ENCODE results near the gene SEL1L3.
"Not testable (repeated sequence)": the region's sequence is repeated elsewhere in the genome, so short reads cannot be mapped to it uniquely, and the experiment has no call there.

Gene SEL1L3

DNA sequence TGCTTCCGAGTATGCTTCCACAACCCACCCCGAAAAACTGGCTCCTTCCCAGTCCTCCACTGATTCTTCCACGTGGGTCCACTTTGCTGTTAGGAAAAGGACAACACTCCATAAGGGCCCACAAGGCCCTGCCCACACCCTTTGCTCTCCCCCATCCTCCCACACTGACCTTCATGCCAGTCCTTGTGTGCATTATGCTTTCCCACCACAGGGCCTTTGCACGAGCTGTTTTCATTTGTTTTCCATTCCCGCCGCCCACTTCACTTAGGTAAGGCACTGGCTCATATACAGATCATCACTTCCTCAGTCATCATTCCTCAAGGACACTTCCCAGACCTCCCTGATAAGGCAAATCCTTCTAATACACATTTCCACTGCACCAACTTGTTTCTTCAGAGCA is 16.8 kb upstream of the SEL1L3 start:
- DNase-seq: no peak

DNA sequence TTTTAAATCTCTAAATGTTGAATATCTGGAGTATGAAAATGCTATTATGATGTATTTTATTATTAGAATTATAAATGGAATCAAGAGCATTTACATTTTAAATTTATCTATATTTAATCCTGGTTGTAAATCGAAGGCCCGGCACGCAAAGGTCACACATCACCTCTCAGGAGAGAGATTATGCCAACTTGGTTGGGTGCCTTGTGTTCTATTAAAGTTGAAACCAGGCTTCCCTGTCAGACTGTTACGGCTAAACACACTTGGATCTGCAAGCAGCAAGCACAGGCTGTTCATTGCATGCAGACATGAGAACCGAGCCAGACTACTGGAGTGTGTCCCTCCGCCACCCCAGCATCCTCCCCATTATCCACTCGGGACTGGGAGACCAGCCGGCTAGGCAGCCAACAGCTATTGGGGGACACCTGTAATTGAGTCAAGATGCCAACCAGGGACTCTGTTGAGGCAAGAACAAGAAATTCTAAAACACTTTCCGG is 16.4 kb upstream of the SEL1L3 start:
- DNase-seq: no peak

DNA sequence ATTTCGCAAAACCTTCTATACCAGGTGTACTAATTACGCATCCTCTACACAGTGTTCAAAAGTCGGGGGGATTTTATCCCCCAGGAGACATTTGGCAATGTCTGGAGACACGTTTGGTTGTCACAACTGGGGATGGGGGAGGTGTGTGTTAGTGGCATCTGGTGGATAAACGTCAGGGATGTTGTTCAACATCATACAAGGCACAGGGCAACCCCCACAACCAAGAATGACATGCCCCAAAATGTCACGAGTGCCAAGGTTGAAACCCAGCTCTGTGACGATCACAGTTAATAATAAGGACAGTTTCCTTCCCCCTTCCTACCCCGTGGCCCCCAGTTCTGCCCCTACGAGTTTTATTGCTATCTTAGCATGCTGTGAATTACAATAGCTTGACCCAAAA is 15.9 kb upstream of the SEL1L3 start:
- DNase-seq: no peak

DNA sequence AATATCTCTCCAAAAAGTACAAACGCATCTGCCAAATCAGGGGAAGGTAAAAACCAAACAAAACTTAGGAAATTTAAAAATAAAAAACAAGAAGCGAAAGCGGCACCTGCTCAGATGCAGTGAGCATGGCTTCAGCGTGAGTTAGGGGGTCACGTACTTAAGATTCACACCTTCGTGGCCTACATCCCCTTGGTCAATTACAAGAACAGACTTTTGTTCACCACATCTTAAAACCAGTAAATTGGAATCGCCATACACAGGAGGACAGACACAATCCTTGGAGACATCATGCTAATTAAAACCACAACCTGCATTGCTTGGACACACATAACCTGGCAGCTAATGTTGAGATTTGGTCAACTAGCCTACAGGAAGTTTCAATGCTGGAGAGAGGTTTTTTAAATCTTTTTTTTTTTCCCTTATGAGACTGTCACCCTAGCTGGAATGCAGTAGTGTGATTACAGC is 12.5 kb upstream of the SEL1L3 start:
- DNase-seq: no peak

DNA sequence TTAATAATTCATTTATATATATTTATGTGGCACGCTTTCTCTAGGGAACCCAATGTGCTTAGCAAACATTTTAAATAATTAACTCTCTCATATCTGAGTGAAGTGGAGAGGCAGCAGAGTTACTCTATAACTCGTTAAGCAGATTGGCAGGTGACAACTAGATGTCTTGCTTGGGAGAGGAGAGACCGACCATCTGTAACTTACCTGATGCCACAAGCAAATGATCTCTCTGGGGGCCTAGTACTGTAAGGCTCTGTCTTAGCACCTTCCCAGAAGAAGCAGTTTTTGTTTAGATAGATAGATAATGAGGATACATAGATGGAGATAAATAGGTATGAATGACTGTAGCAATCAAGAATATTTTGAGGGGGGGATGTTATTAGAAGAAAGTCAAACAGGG is 11.9 kb upstream of the SEL1L3 start:
- peak; percentile 62 for DNase-seq

DNA sequence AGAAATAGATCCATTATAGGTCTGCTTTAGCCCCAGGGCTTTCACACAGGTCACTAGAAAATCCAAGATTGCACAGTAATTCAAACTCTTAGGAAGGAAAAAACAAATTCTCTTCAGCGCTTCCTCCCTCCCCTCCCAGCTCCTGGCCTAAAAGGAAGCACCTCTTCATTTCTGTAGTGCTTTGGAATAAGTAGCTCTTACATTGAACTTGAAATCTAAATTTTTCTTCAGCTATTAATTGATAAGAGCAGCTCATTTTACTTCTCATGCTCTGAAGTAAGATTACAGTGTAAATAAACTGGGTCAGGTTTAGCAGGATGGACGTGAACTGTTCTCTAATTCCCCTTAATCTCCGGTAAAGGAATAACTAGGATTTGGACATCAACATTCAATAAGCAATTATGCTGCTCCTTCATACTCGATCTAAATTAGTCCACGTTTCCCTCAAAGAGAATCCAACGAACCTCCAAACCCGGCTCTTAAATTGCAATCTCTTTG is 10.9 kb upstream of the SEL1L3 start:
- DNase-seq: no peak

DNA sequence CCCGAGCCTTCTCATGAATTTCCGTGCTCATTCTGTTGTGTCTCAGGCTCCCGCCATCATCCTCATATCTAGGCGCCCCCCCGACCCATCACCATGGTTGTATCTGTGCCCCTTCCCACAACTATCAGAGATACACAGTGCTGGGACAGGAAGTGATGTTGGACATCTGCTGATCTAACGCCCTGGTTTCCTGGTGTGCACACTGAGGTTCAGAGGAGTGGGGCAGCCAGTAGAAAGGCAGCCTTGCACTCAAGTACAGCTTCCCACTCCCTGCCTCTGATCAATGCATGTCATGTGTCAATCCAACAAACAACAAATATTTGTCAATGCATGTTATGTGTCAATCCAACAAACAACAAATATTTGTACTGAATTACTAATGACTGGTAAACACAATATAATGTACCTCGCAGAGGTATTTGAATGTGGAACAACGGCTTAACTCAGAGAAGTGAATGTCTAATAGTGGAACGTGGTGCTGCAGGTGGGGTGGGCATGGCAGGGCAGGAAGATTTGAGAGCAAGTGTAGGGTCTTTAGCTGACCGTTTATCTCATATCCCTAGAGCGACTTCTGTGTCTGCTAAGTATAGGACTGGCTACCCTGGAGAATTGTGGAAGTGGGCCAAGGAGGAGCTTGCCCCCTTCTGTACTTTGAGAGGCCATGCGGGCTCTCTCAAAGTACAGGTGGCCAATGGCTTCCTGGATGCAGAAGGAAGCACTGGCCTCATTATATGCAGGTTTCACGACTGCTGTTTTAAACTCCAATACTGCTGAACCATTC is 10.3 kb upstream of the SEL1L3 start:
- no peak for DNase-seq

DNA sequence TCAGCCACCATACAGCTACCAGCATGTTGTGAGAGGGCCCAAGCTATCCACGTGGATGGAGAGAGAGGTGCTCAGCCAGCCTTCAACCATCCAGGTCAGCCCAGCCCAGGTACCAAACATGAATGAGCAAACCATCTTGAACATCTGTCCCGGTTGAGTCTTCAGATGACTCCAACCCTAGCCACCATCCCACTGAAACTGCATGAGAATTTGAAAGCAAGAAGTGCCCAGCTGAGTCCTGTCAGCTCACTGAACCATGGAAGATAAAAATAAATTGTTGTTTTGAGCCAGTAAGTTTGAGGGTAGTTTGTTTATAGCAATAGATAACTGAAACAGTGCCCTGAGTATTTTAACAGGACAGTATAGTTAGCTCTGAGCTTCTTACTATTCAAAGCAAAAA is 7.3 kb upstream of the SEL1L3 start:
- DNase-seq: no peak

DNA sequence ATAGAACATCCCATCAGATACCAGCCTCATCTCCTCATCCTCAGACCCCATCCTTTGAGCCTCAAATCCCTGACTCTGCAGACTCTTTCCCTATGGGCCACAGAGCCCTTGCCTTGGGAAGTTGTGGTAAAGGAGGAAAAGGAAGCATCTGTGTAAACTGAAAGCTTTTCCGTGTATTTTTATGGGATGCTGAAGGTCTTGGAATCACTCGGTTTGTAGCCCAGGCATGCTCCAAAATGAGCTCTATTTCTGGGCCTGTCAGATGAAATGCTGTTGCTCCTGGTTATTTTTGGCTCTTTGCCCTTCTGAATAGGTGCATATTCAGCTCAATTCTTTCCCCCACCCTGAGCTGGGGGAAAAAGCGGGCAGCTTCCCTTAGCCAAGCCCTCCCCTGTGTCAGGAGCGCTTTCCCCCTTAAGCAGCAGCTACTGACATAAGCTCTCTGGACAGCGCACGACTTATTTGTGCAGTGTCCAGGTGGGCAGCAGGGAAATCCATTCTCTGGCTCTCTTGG is 5.0 kb upstream of the SEL1L3 start:
- no peak for DNase-seq

DNA sequence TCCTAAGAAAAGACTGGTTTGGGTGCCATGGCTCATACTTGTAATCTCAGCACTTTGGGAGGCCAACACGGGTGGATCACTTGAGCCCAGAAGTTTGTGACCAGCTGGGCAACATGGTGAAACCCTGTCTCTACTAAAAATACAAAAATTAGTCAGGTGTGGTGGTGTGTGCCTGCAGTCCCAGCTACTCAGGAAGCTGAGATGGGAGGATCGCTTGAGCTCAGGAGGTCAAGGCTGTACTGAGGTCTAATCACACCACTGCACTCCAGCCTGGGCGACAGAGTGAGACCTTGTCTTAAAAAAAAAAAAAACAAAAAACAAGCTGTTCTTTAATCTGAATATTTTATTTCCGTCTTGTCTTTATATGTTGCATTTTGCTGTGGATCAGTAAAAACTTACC is 3.6 kb upstream of the SEL1L3 start:
- DNase-seq: not testable (repeated sequence)

DNA sequence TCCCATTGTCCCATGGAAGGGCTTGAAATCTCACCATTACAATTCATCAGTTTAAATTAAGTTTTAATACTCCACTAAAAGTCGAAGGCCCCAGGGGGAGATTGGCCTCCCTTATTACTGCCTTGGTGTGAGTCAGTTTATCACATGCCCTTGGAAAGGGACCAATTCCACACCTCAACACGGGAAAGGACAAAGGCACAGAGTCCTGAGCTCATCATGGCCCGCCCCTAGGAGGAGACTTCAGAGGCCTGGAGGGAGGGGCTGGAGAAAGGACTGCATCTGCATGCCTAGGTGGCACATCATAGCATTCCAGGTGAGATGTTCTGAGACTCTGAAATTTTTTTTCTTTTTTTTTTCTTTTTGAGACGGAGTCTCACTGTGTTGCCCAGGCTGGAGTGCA is 2.8 kb upstream of the SEL1L3 start:
- DNase-seq: no peak

DNA sequence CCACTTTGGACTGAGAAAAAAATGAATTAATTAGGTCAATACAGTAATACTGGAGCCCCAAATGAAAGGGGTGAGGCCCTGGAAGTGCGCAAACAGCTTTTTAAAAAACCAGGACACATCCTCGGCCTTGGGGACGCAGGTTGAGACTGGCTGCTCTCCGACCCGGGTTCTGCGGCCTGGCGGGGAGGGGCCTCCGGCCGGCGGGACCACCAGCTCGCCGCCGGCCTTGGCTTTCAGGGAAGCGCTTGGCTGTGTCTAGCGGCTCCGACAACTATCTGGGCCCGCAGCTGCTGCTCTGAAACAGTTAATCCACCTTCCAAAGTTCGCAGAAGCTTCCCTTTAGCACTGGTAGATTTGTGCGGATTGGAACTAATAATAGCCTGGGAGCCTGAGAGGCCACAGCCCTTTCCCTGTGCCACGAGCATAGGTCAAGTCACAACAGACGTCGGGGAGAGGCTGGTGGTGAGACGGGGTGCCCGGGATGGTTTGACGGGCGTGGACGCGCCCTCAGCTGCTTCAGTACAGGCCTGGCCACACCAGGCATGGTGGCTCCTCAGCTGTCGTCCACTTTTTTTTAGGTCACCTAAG is 1.1 kb upstream of the SEL1L3 start:
- DNase-seq: no peak

DNA sequence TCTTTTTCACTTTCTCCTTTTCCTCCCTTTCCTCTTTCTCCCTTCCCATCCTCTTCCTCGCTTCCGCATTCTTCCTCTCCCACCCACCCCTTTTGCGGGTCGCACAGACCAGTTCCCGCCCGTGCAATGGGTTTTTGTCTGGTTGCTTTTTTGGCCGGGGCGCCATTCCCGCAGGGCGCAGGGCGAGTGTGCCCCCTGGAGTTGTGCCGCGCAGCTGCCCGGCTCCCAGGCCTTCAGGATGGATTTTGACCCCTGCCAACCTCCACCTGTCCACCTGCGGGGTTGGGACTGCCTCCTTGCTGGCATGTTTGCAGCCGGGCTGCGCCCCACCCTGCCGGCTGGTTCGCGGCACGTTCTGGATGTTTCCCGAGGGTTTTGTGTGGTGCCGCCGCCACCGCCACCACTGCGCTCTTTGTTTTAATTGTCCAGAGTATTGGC is 578 bp upstream of the SEL1L3 start:
- DNase-seq: no peak

DNA sequence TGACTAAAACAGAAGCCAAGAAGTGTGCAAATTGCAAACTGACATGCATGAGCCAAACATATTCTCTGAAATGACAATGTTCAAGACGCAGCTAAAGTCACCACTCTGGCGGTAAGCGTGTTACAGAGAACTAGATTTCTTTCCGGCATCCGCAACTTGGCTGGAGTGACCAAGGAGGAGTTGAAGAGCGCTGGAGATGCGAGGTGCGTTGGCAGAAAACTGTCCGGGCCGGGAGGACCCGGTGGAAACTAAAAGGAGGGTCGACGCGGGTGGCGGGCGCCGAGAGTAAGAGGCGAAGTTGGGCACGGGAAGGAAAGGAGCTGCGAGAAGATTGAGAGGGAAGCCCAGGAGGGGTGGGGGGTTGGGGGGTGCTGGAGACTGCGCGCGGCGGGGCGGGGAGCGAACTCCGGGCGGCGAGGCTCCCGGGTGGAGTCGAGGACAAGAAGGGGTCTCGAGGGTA is 807 bp downstream of the SEL1L3 start:
- no peak for DNase-seq

DNA sequence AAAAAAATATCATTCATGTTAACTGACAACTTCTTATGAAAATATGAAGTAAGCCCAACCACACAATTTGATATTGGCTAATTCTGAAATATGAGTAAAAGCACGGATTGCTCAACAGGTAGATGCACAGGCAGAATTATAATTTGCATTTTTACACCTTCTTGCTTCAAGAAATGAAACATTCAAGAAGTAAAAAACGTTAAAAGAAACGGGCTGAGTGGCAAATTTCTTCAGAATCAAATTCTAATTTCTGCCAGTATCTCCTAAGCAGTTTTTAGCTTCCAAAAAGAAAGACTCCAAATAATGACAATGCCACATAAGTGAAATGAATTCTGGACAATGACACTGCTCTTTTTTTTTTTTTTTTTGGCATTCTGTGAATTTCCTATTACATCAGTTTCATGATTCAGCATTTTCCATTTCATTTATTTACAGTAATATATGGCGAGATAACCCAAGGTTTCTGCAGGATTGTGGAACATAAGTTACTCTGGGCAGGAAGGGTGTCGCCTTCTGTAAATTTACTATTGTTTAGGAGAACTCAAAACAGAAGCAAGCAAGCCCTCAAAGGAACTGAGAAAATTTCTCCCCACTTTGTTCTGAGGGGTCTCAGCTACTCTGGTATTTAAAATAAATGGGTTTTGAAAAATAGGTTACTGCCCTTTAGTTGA is 1.4 kb downstream of the SEL1L3 start:
- no peak for DNase-seq

DNA sequence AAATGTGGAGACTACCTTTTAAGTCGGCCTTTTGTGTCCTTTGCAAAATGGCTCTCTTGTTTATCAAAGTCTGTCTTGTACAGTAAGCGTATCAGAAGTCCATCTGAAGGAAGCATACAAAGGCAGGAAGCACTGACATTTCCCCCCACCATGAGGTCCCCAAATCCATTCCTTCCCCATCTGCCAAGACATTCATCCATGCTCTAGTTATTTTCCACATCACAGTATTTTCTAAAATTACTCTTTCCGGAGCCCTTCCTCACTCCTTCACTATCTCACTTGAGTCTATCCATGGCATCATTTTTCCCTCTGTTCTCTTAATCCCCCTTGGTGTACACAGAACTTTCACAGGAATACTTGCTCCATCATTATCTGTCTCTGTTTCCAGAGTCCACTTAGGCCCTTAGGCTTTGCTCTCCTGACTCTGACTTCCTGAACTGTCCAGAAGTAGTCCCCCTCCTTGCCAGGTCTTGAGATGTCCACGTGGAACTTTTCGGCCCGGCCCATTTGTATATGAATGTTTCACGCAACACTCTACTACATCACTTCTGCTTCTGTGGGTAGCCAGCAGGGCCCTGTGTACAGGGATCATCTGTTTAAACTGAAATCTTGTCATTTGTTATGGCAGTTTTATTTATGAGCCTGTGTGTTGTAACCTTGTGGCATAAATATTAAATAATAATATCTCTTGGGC is 2.1 kb downstream of the SEL1L3 start:
- no peak for DNase-seq

DNA sequence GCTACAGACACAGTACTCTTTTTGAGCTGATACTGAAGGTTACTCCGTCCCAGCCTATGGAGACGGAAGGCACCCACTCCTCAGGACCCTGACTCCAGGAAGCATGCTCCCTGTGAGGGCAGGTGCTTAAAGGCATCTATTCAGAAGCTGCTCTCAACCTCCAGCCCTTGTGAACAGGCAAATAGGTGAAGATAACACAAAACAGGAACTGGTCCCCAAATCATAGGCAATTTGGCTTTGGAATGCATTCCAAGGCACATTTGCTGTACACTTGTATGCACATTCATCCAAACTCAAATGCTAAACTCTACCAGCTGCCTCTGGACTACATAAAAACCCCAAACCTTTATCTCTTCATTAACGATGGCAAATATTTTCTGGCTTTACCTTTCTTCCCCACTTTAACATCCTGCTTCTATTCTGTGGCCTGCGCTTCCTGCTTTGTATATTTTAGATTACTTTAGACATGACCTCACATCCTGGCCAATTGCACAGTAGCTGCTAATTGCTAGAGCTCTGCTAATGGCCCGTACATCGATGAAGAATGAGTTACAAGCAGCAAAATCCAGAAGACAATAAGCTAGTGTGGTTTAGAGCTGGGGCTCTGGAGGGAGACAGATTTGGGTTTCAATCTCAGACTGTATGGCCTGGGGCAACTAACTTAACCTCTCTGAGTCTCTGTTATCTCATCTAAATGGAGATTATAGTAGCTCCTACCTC is 3.2 kb downstream of the SEL1L3 start:
- no peak for DNase-seq

DNA sequence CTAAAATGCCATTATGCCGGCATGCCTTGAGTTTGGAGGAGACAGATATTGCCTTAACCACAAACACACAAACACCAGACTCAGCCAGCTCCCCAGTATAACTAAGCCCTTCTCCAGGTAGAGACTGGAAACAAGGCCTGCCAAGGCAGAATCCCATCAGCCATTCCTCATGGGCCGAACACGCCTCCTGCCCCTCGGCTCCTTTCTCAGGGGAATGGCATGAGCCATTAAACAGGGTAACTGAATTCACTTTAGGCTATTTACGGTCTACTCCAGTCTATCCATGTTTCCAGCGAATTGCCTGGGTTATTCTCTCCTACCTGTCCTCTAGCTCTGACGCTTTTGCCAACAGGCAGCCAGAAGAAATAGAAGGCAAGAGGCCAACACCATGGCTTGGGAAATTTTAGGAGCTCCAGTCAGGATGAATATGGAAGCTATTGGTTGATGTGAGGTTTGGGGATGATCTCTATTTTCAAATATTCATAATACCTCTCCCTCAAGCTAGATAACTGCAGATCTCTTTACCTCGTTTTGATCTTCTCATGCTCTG is 4.9 kb downstream of the SEL1L3 start:
- DNase-seq: no peak

DNA sequence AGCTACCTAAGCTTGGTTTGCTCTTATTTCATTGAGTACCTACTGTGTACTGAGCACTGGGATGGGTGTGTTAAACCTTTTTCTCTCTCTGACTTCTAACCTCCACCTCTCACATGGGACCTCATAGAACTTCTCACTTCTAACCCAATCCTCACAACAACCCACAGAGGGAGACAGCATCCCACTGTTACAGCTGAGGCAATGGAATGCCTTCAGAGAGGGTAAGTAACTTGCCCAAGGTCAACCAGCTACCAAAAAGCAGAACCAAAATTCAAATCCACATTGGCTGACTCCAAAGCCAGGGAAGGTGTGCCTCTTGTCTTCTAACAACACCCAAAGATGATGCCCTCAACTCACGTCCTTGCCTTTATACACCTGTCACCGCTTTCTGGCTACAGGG is 5.4 kb downstream of the SEL1L3 start:
- DNase-seq: no peak

DNA sequence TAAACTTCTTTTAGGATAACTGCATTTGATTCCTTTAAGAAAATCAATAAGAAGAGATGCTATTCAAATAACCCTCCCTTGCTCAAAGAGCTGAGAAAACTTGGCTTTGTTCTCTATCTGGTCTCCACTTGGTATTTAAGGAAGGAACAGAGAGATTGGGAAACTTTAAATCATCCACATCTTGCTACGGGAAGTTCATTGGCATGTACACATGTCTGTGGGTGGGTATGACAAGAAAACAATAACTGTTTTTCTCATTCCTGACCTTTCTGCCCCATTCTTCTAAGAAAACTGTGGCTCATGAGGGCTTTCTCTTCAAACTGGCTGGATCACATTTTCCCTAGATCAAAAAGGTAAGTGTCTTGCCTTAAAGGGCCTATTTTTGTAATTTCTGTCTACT is 6.0 kb downstream of the SEL1L3 start:
- no peak for DNase-seq

DNA sequence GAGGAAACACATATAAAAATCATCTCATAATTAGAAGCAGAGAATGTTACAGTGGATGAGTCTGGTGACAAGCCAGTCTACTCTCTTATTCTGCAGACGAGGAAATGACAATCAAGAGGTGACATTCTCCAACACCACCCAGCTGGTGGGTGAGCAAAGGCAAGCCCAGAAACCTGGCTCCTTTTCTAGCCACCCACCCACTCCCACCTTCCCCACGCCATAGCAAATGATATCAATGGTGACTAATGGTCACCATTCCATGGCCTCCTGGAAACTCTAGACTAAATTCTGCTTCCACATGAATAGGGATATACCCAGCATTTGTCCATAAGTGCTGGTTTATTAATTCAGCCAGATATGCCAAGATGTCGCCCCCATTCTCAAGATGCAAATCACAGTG is 10.7 kb downstream of the SEL1L3 start:
- no peak for DNase-seq

DNA sequence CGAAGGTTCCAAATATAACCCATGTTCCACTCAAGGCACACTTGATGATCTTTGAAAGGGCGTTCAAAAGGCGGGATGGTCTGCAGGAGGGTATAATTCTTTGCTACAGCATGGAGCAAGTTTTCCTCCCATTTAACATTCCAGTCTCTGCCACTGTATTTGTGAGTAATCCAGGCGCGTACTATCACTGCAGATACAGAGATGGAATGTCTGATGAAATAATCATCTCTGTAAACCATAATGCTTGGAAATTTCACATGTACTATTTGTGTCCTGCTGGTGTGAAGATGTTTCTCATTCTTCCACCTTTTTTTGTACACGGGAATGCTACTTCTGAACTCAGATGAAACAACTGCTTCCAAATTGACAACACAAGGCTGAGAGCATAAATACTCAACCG is 15.5 kb downstream of the SEL1L3 start:
- DNase-seq: no peak
